DOHH2 (cell line): Measurements from ENCODE around the gene TNNC1.

Source experiments
- H3F3A ChIP-seq: fragments of 200-600 bp; sonication (generic), shearing (Covaris generic); 2 replicates; pipeline ENCODE4 v1.6.0; 2016; ENCODE audit warnings: antibody characterized with exemption, mild to moderate bottlenecking; ENCODE audit not compliant: control insufficient read depth, insufficient read depth
- H3K27ac ChIP-seq: fragments of 200-600 bp; sonication (generic); 2 replicates; pipeline ENCODE4 v1.5.1; 2014; ENCODE audit warnings: low read depth, mild to moderate bottlenecking, low read length, moderate library complexity
- H3K27me3 ChIP-seq: fragments of 200-600 bp; sonication (generic); 2 replicates; pipeline ENCODE4 v1.6.1; 2014; ENCODE audit warnings: mild to moderate bottlenecking, low read length, mixed read lengths; ENCODE audit not compliant: control insufficient read depth
- H3K36me3 ChIP-seq: fragments of 200-600 bp; sonication (generic); 2 replicates; pipeline ENCODE4 v1.6.1; 2014; ENCODE audit warnings: mild to moderate bottlenecking, low read length, moderate library complexity, mixed read lengths; ENCODE audit not compliant: control insufficient read depth
- H3K4me1 ChIP-seq: fragments of 200-600 bp; sonication (generic); 2 replicates; pipeline ENCODE4 v1.6.1; 2014; ENCODE audit warnings: mild to moderate bottlenecking, low read length, mixed read lengths; ENCODE audit not compliant: control insufficient read depth
- H3K4me2 ChIP-seq: fragments of 200-600 bp; sonication (generic); 2 replicates; pipeline ENCODE4 v1.6.0; 2014; ENCODE audit warnings: mild to moderate bottlenecking, low read length, moderate library complexity
- H3K4me3 ChIP-seq: fragments of 200-600 bp; sonication (generic); 2 replicates; pipeline ENCODE4 v1.5.1; 2014; ENCODE audit warnings: mild to moderate bottlenecking, low read length, mixed read lengths
- H3K79me2 ChIP-seq: fragments of 200-600 bp; sonication (generic); 2 replicates; pipeline ENCODE4 v1.6.1; 2014; ENCODE audit warnings: mild to moderate bottlenecking, low read length, mixed read lengths; ENCODE audit not compliant: control insufficient read depth
- H3K9me2 ChIP-seq: fragments of 200-600 bp; sonication (generic); replicated peaks from 2 replicates; pipeline ENCODE4 v1.6.1; 2014; ENCODE audit warnings: mild to moderate bottlenecking, low read length, mixed read lengths; ENCODE audit not compliant: control insufficient read depth
- H3K9me3 ChIP-seq: fragments of 200-600 bp; sonication (generic); 2 replicates; pipeline ENCODE4 v1.6.1; 2014; ENCODE audit warnings: antibody characterized with exemption, low read length, mixed read lengths; ENCODE audit not compliant: control insufficient read depth, insufficient read depth
- H4K20me1 ChIP-seq: fragments of 200-600 bp; sonication (generic); 2 replicates; pipeline ENCODE4 v1.6.0; 2014; ENCODE audit warnings: low read depth, mild to moderate bottlenecking, antibody characterized with exemption, low read length, moderate library complexity; ENCODE audit not compliant: control insufficient read depth, insufficient read depth
- EZH2phosphoT487 ChIP-seq: fragments of 200-600 bp; sonication (generic); IDR thresholded peaks from 2 replicates; pipeline ENCODE4 v1.6.1; 2017; ENCODE audit warnings: borderline replicate concordance, mild to moderate bottlenecking, antibody characterized with exemption, low read length, moderate library complexity, mixed read lengths
- TF ChIP-seq, protein P1 (sequence below): fragments of 200-600 bp; sonication (generic); IDR thresholded peaks from one replicate; pipeline ENCODE4 v1.5.1; 2014; ENCODE audit warnings: antibody characterized with exemption, mild to moderate bottlenecking, low read depth, low read length; ENCODE audit not compliant: poor library complexity, severe bottlenecking

TNNC1 gene

GRCh38 chr3:52402101-52402521, 51.7 kb downstream of the TNNC1 start:
- no peak for TF ChIP-seq EZH2phosphoT487
- TF ChIP-seq, protein P1, sequence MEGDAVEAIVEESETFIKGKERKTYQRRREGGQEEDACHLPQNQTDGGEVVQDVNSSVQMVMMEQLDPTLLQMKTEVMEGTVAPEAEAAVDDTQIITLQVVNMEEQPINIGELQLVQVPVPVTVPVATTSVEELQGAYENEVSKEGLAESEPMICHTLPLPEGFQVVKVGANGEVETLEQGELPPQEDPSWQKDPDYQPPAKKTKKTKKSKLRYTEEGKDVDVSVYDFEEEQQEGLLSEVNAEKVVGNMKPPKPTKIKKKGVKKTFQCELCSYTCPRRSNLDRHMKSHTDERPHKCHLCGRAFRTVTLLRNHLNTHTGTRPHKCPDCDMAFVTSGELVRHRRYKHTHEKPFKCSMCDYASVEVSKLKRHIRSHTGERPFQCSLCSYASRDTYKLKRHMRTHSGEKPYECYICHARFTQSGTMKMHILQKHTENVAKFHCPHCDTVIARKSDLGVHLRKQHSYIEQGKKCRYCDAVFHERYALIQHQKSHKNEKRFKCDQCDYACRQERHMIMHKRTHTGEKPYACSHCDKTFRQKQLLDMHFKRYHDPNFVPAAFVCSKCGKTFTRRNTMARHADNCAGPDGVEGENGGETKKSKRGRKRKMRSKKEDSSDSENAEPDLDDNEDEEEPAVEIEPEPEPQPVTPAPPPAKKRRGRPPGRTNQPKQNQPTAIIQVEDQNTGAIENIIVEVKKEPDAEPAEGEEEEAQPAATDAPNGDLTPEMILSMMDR, result no peak
- H3K4me2 ChIP-seq, result no peak overlapping the region
- H3K9me2 ChIP-seq, result no peaks in the 10 kb centered on the region
- no peaks in the 10 kb centered on the region for H3K9me3 ChIP-seq
- H3K4me3 ChIP-seq, result no peak overlapping the region
- H3K27me3 ChIP-seq, result no peaks in the 10 kb centered on the region
- H3K36me3 ChIP-seq, result peaks cover 67% of the 10 kb centered on the region
- H3K4me1 ChIP-seq, result no peaks in the 10 kb centered on the region
- H3K79me2 ChIP-seq, result peaks cover 1% of the 10 kb centered on the region
- no peak overlapping the region for H3K27ac ChIP-seq
- no peaks in the 10 kb centered on the region for H4K20me1 ChIP-seq
- H3F3A ChIP-seq, result no peaks in the 10 kb centered on the region

DNA sequence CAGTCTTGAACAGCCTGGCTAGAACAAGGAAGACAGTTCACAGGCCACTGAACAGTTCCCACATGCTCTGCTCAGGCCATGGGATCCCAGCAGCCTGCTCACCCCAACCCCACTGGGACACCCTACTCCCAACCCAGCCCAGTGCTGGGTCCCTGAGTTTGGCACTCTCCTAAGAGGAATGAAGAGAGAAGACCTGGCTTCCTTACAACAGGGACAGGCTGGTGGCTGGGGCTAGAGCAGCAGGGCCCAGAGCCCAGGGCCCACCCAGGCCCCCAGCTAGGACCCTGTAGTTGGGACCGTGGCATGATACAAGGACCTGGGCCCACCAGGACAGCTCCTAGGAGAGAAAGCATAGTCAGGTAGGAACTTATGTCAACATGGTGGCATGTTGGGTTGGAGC, 52.3 kb downstream of the TNNC1 start:
- H3K36me3 ChIP-seq, result peaks cover 61% of the 10 kb centered on the region
- no peak overlapping the region for H3K27ac ChIP-seq

More for the DNA sequence above, 52.3 kb downstream of the TNNC1 start:
- Histone ChIP-seq H4K20me1 (no peaks in the 10 kb centered on the region), H3K27me3 (no peaks in the 10 kb centered on the region), H3F3A (no peaks in the 10 kb centered on the region), H3K4me2 (no peak overlapping the region), H3K9me2 (no peaks in the 10 kb centered on the region), H3K4me1 (no peaks in the 10 kb centered on the region), H3K9me3 (no peaks in the 10 kb centered on the region), H3K4me3 (no peak overlapping the region), H3K79me2 (no peaks in the 10 kb centered on the region)
- TF ChIP-seq, protein P1, result no peak
- TF ChIP-seq EZH2phosphoT487, result no peak
